Endothelial cell (in vitro differentiated cells): ENCODE results near the gene SHOX. TPM values are rescaled to one million over a fixed set of nuclear protein-coding genes. Genes with fewer than 3 reads are reported as not detected.

Experiments used
- DNase-seq: peaks from one replicate; pipeline ENCODE4 v3.0.0; 2021; ENCODE audit warnings: low spot score
- H3K27ac Mint-ChIP-seq: one replicate; pipeline ENCODE4 v1.8.0; 2021; ENCODE audit warnings: mixed read lengths, inconsistent platforms; ENCODE audit not compliant: unreplicated experiment
- H3K27me3 Mint-ChIP-seq: one replicate; pipeline ENCODE4 v1.8.0; 2021; ENCODE audit warnings: mild to moderate bottlenecking, moderate library complexity, mixed read lengths, inconsistent platforms; ENCODE audit not compliant: unreplicated experiment
- H3K36me3 Mint-ChIP-seq: one replicate; pipeline ENCODE4 v1.8.0; 2021; ENCODE audit warnings: mild to moderate bottlenecking, low read depth, mixed read lengths, inconsistent platforms; ENCODE audit not compliant: unreplicated experiment
- H3K4me1 Mint-ChIP-seq: one replicate; pipeline ENCODE4 v1.8.0; 2021; ENCODE audit warnings: mild to moderate bottlenecking, mixed read lengths, inconsistent platforms; ENCODE audit not compliant: unreplicated experiment
- H3K4me3 Mint-ChIP-seq: one replicate; pipeline ENCODE4 v1.8.0; 2021; ENCODE audit warnings: mild to moderate bottlenecking, mixed read lengths, inconsistent platforms; ENCODE audit not compliant: unreplicated experiment
- H3K9me3 Mint-ChIP-seq: one replicate; pipeline ENCODE4 v1.8.0; 2021; ENCODE audit warnings: mixed read lengths, inconsistent platforms; ENCODE audit not compliant: unreplicated experiment
- total RNA-seq: library from RNA; stranded (reverse); fragmentation: NEBNext Ultra II Directional; extraction: Animal tissue kit (Norgen Biotek cat#: 25700); gene quantifications from one replicate; pipeline ENCODE4 v1.2.1, GENCODE V29; 2021; ENCODE audit not compliant: unreplicated experiment
- TF ChIP-seq, protein P1 (sequence below): fragments of 200-600 bp; sonication (generic); IDR thresholded peaks from one replicate; pipeline ENCODE4 v1.5.0; 2021; ENCODE audit warnings: antibody characterized with exemption; ENCODE audit not compliant: unreplicated experiment

SHOX gene
- total RNA-seq, 1 donor from 2014 or later = not detected

- H3K4me1 Mint-ChIP-seq = no peaks in the 10 kb centered on the region
- H3K9me3 Mint-ChIP-seq = peaks cover 49% of the 10 kb centered on the region
- peak overlapping the region; percentile 42 for H3K27ac Mint-ChIP-seq
- DNase-seq = no peak
- H3K36me3 Mint-ChIP-seq = peaks cover 38% of the 10 kb centered on the region
- TF ChIP-seq, protein P1, sequence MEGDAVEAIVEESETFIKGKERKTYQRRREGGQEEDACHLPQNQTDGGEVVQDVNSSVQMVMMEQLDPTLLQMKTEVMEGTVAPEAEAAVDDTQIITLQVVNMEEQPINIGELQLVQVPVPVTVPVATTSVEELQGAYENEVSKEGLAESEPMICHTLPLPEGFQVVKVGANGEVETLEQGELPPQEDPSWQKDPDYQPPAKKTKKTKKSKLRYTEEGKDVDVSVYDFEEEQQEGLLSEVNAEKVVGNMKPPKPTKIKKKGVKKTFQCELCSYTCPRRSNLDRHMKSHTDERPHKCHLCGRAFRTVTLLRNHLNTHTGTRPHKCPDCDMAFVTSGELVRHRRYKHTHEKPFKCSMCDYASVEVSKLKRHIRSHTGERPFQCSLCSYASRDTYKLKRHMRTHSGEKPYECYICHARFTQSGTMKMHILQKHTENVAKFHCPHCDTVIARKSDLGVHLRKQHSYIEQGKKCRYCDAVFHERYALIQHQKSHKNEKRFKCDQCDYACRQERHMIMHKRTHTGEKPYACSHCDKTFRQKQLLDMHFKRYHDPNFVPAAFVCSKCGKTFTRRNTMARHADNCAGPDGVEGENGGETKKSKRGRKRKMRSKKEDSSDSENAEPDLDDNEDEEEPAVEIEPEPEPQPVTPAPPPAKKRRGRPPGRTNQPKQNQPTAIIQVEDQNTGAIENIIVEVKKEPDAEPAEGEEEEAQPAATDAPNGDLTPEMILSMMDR = no peak
- no peak overlapping the region for H3K4me3 Mint-ChIP-seq
- H3K27me3 Mint-ChIP-seq = peaks cover 37% of the 10 kb centered on the region
Observed at GRCh38 chrX:627995-628394, 2.6 kb upstream of the SHOX start.

DNA sequence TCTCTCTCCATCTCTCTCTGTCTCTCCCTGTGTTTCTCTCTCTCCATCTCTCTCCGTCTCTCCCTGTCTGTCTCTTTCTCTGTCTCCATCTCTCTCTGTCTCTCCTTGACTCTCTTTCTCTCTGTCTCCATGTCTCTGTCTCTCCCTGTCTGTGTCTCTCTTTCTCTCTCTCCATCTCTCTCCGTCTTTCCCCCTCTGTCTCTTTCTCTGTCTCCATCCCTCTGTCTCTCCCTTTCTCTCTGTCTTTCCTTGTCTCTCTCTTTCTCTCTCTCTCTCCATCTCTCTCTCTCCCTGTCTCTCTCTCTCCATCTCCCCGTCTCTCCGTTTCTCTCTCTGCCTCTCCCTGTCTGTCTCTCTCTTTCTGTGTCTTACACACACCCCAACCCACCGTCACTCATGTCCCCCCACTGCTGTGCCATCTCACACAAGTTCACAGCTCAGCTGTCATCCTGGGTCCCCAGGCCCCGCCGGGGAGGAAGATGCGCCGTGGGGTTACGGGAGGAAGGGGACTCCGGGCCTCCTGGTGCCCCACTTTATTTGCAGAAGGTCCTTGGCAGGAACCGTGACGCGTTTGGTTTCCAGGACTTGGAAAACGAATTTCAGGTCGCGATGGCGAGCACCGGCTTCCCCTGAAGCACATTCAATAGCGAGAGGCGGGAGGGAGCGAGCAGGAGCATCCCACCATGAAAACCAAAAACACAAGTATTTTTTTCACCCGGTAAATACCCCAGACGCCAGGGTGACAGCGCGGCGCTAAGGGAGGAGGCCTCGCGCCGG, 1.2 kb upstream of the SHOX start:
- no peaks in the 10 kb centered on the region for H3K4me1 Mint-ChIP-seq
- peaks cover 46% of the 10 kb centered on the region for H3K9me3 Mint-ChIP-seq
- H3K27ac Mint-ChIP-seq = no peak overlapping the region
- H3K27me3 Mint-ChIP-seq = peaks cover 32% of the 10 kb centered on the region
- peak overlapping the region; percentile 77 for H3K4me3 Mint-ChIP-seq
- DNase-seq = no peak
- peaks cover 37% of the 10 kb centered on the region for H3K36me3 Mint-ChIP-seq
- TF ChIP-seq, protein P1 = no peak

GRCh38 chrX:630007-630611, 482 bp upstream of the SHOX start:
- Mint-ChIP-seq H3K27ac (no peak overlapping the region), H3K9me3 (peaks cover 43% of the 10 kb centered on the region), H3K36me3 (peaks cover 32% of the 10 kb centered on the region), H3K27me3 (peaks cover 28% of the 10 kb centered on the region), H3K4me1 (no peaks in the 10 kb centered on the region), H3K4me3 (no peak overlapping the region)
- TF ChIP-seq, protein P1 = no peak
- DNase-seq = no peak

- Mint-ChIP-seq H3K4me1 (no peaks in the 10 kb centered on the region), H3K4me3 (no peak overlapping the region), H3K36me3 (peaks cover 20% of the 10 kb centered on the region), H3K27ac (no peak overlapping the region), H3K27me3 (peaks cover 16% of the 10 kb centered on the region), H3K9me3 (peaks cover 34% of the 10 kb centered on the region)
- DNase-seq = no peak
- TF ChIP-seq, protein P1 = no peak
Observed at GRCh38 chrX:631802-632365, 1.3 kb downstream of the SHOX start.
